Ectodermal cell (in vitro differentiated cells): ENCODE data around the gene DGLUCY.

Experiments used
- H3K27ac ChIP-seq: 2 replicates; pipeline ENCODE4 v1.7.0; 2013; ENCODE audit warnings: mild to moderate bottlenecking, low read depth, low read length; ENCODE audit not compliant: insufficient read depth, poor library complexity, severe bottlenecking
- H3K27me3 ChIP-seq: 2 replicates; pipeline ENCODE4 v1.7.0; 2013; ENCODE audit warnings: mild to moderate bottlenecking, low read length; ENCODE audit not compliant: insufficient read depth, control insufficient read depth, poor library complexity, severe bottlenecking
- H3K36me3 ChIP-seq: one replicate; pipeline ENCODE4 v1.7.0; 2013; ENCODE audit warnings: low read length; ENCODE audit not compliant: control insufficient read depth, insufficient read depth
- H3K4me1 ChIP-seq: one replicate; pipeline ENCODE4 v1.7.0; 2013; ENCODE audit warnings: low read length; ENCODE audit not compliant: control insufficient read depth, insufficient read depth
- H3K4me3 ChIP-seq: 2 replicates; pipeline ENCODE4 v1.7.0; 2013; ENCODE audit warnings: low read depth, low read length, control low read depth; ENCODE audit not compliant: insufficient read depth
- H3K9me3 ChIP-seq: 2 replicates; pipeline ENCODE4 v1.7.0; 2013; ENCODE audit warnings: mild to moderate bottlenecking, low read length, moderate library complexity; ENCODE audit not compliant: control insufficient read depth
- WGBS, 2 experiments: methylation state at CpG; one replicate each; pipeline ENCODE4 v1.1.7; 2013; ENCODE audit warnings: missing lambda C conversion rate in 2 of 2; 5-methylcytosine and 5-hydroxymethylcytosine counted together

DGLUCY gene

GRCh38 chr14:91163316-91163715, 49.4 kb downstream of the DGLUCY start:
- H3K36me3 ChIP-seq: no peaks in the 10 kb centered on the region

DNA sequence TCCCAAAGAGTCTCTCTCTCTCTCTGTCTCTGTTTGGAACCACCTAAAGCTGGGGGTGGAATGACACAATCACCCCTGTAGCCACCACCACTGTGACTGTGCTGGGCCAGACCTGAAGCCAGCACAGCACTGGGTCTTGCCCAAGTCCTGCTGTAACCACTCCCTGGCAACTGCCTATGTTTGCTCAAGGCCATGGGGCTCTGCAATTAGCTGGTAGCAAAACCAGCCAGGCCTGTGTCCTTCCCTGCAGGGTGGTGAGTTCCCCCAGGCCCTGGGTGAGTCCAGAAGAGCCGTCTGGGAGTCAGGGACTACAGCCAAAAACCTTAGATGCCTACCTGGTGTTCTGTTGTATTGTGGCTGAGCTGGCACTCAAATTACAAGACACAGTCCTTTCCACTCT, 50.8 kb downstream of the DGLUCY start:
- H3K36me3 ChIP-seq: no peaks in the 10 kb centered on the region
- no peak overlapping the region for H3K4me3 ChIP-seq
- no peaks in the 10 kb centered on the region for H3K9me3 ChIP-seq
- WGBS, 2 experiments: 70 to 91% methylated on average over 1 of the region's 1 CpG
- no peak overlapping the region for H3K27ac ChIP-seq
- no peaks in the 10 kb centered on the region for H3K4me1 ChIP-seq
- H3K27me3 ChIP-seq: no peaks in the 10 kb centered on the region

More at GRCh38 chr14:91163316-91163715, 49.4 kb downstream of the DGLUCY start:
- no peaks in the 10 kb centered on the region for H3K9me3 ChIP-seq
- H3K4me1 ChIP-seq: no peaks in the 10 kb centered on the region
- no peak overlapping the region for H3K27ac ChIP-seq
- WGBS, 2 experiments: 91 to 92% methylated on average over 14 of the region's 14 CpGs
- H3K27me3 ChIP-seq: no peaks in the 10 kb centered on the region
- no peak overlapping the region for H3K4me3 ChIP-seq

- Histone ChIP-seq H3K36me3 (no peaks in the 10 kb centered on the region), H3K27ac (no peak overlapping the region), H3K27me3 (no peaks in the 10 kb centered on the region), H3K4me3 (no peak overlapping the region), H3K9me3 (no peaks in the 10 kb centered on the region), H3K4me1 (no peaks in the 10 kb centered on the region)
- WGBS, 2 experiments: 93 to 96% methylated on average over 5 of the region's 5 CpGs
Observed at GRCh38 chr14:91167380-91167770, 53.5 kb downstream of the DGLUCY start.

DNA sequence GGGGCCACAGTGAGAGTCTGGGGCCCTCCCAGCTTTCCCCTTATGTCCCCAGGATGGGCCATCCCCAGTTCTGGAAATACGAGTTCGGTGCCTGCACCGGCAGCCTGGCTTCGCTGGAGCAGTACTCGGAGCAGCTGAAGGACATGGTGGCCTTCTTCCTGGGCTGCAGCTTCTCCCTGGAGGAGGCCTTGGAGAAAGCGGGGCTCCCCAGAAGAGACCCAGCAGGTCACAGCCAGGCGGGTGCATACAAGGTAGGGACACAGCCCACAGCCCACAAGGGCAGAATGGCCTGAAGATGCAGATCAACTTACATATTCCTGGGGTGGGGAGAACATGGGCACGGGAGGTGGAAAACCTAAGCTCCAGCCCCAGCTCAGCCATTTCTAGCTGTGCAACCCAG, 56.1 kb downstream of the DGLUCY start:
- H3K36me3 ChIP-seq: no peaks in the 10 kb centered on the region
- no peak overlapping the region for H3K4me3 ChIP-seq
- 94 to 97% methylated on average over 8 of the region's 8 CpGs for WGBS, 2 experiments
- H3K4me1 ChIP-seq: no peaks in the 10 kb centered on the region
- no peak overlapping the region for H3K27ac ChIP-seq
- H3K9me3 ChIP-seq: no peaks in the 10 kb centered on the region
- H3K27me3 ChIP-seq: no peaks in the 10 kb centered on the region

DNA sequence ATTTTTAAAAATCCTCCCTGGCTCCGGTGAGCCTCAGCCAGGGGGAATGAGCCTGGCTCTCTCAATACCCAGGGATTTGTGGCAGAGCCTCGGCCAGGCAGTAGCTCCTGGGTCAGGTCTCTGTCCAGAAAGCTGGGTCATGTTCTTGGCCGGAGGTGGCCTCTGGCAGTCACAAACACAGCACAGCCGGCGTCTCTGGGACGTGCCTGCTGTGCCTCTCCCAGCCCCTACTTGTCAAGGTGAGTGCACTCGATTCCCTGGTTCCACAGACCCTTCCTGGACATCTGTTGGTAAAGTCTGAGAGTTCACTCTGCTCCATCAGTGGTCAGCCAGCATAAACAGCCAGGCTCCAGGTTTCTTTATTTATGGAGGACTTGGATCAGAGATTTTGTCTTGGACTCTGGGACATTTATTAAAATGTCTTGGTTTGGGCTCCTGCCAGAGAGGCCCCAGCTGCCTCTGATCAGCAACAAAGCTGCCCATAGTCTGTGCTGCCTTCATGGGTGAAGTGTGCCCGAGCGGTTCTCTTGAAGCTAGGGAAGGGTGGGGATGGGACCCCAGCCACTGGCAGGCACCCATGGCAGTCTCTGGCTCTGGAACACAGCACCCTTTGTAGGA, 56.7 kb downstream of the DGLUCY start:
- 93 to 96% methylated on average over 9 of the region's 9 CpGs for WGBS, 2 experiments
- H3K36me3 ChIP-seq: no peaks in the 10 kb centered on the region
- no peaks in the 10 kb centered on the region for H3K9me3 ChIP-seq
- H3K4me1 ChIP-seq: no peaks in the 10 kb centered on the region
- H3K27ac ChIP-seq: no peak overlapping the region
- H3K4me3 ChIP-seq: no peak overlapping the region
- no peaks in the 10 kb centered on the region for H3K27me3 ChIP-seq

- Histone ChIP-seq H3K27me3 (no peaks in the 10 kb centered on the region), H3K9me3 (no peaks in the 10 kb centered on the region), H3K27ac (no peak overlapping the region), H3K4me1 (no peaks in the 10 kb centered on the region), H3K36me3 (no peaks in the 10 kb centered on the region), H3K4me3 (no peak overlapping the region)
- 93 to 95% methylated on average over 5 of the region's 5 CpGs for WGBS, 2 experiments
Observed at GRCh38 chr14:91171291-91171690, 57.4 kb downstream of the DGLUCY start.

DNA sequence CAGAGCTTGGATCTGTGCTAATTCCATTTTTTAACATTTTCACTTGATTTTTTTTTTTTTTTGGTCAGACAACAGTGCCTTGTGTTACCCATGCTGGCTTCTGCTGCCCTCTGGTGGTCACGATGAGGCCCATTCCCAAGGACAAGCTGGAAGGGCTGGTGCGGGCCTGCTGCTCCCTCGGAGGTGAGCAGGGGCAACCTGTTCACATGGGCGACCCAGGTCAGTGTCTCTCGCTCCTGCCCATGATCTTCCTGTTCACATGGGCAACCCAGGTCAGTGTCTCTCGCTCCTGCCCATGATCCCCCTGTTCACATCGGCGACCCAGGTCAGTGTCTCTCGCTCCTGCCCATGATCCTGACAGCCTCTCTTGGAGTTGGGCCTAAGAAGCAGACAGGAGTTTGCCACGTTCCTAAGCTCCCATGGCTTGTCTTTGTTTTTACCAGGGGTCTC, 59.4 kb downstream of the DGLUCY start:
- Histone ChIP-seq H3K27me3 (no peaks in the 10 kb centered on the region), H3K27ac (no peak overlapping the region), H3K9me3 (no peaks in the 10 kb centered on the region), H3K4me3 (no peak overlapping the region), H3K4me1 (no peaks in the 10 kb centered on the region), H3K36me3 (no peaks in the 10 kb centered on the region)
- WGBS, 2 experiments: 61 to 63% methylated on average over 10 of the region's 10 CpGs

DNA sequence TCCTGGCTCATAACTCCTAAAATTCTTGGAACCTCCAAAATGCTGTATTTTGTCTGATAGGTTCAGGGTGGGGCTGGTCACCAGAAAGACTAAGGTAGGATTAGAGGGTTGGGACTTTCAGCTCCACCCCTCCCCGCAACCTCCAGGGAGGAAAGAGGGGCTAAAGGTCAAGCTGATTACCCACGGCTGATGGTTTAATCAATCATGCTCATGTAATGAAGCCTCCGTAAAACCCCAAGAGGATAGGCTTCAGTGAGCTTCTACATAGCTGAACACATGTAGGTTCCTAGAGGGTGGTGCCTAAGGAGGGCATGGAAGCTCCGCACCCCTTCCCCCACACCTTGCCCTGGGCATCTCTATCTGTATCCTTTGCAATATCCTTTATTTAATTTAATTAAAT, 60.0 kb downstream of the DGLUCY start:
- Histone ChIP-seq H3K27ac (no peak overlapping the region), H3K27me3 (no peaks in the 10 kb centered on the region), H3K36me3 (no peaks in the 10 kb centered on the region), H3K9me3 (no peaks in the 10 kb centered on the region), H3K4me1 (no peaks in the 10 kb centered on the region), H3K4me3 (no peak overlapping the region)
- WGBS, 2 experiments: 82 to 84% methylated on average over 4 of the region's 4 CpGs

- no peaks in the 10 kb centered on the region for H3K36me3 ChIP-seq
- no peaks in the 10 kb centered on the region for H3K9me3 ChIP-seq
- H3K4me1 ChIP-seq: no peaks in the 10 kb centered on the region
- H3K4me3 ChIP-seq: no peak overlapping the region
- no peak overlapping the region for H3K27ac ChIP-seq
- 92 to 96% methylated on average over 10 of the region's 10 CpGs for WGBS, 2 experiments
- H3K27me3 ChIP-seq: no peaks in the 10 kb centered on the region
Observed at GRCh38 chr14:91175291-91176201, 61.7 kb downstream of the DGLUCY start.
